HCT116 (cell line): ENCODE measurements around the gene PRIMA1.

ENCODE experiments used
- EZH2 ChIP-seq: fragments of 200-600 bp; sonication (generic); IDR thresholded peaks from 2 replicates; pipeline ENCODE4 v1.6.1; 2017; ENCODE audit warnings: antibody characterized with exemption, mixed run types
- TCF7L2 ChIP-seq: IDR thresholded peaks from 2 replicates; pipeline ENCODE4 v1.7.0; 2011; ENCODE audit warnings: borderline replicate concordance, inconsistent platforms; ENCODE audit not compliant: insufficient read depth, insufficient read length; ENCODE audit errors: extremely low read depth
- YY1 ChIP-seq: IDR thresholded peaks from 2 replicates; pipeline ENCODE4 v1.6.1; 2011; ENCODE audit warnings: low read length, low read depth, moderate library complexity, mild to moderate bottlenecking; ENCODE audit not compliant: insufficient replicate concordance; ENCODE audit errors: extremely low read depth
- ZNF274 ChIP-seq: fragments of 200-500 bp; sonication (Bioruptor generic); IDR thresholded peaks from 2 replicates; pipeline ENCODE4 v1.6.1; 2014; ENCODE audit warnings: mild to moderate bottlenecking, low read depth, low read length, inconsistent platforms
- TF ChIP-seq, protein P1 (sequence below): IDR thresholded peaks from 2 replicates; pipeline ENCODE4 v1.6.1; 2012
- TF ChIP-seq, protein P2 (sequence below), 3 experiments: fragments of 200-600 bp in 1 of 3; sonication (generic) in 1 of 3; IDR thresholded peaks in 2 of 3; conservative IDR thresholded peaks in 1 of 3; 2 replicates each; pipeline ENCODE4 v1.5.1; 2012 to 2017; ENCODE audit warnings: low read depth in 2 of 3, low read length in 2 of 3, antibody characterized with exemption in 1 of 3, borderline replicate concordance in 1 of 3, control low read depth in 1 of 3, mild to moderate bottlenecking in 1 of 3, mixed read lengths in 1 of 3, mixed run types in 1 of 3, moderate library complexity in 1 of 3; ENCODE audit not compliant: insufficient read depth in 1 of 3
- TF ChIP-seq, protein P3 (sequence below): IDR thresholded peaks from 2 replicates; pipeline ENCODE4 v1.6.1; 2012
- TF ChIP-seq, protein P4 (sequence below): IDR thresholded peaks from 2 replicates; pipeline ENCODE4 v1.6.1; 2012; ENCODE audit warnings: low read depth

DNA sequence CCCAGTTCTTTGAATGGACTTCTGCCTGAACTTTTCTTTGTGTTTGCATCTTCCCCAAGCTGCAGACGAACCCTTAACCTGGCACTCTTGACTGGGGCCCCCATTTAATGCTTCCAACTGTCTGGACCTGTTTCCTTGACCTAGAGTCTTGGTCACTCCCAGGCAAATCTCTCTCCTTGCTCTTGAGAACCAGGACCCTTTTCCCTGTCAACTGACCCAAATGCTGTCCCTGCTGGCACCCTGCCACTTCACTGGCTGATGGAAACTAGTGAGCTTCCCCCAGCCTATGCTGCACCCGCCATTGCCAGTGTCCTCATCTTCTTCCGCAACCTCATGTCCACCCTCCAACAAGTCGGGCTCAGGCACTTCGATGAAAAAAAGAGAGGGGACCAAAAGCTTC is 79.5 kb downstream of the PRIMA1 start:
- TF ChIP-seq, protein P1, sequence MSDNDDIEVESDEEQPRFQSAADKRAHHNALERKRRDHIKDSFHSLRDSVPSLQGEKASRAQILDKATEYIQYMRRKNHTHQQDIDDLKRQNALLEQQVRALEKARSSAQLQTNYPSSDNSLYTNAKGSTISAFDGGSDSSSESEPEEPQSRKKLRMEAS = no peak
- TF ChIP-seq EZH2 = no peak
- TF ChIP-seq, protein P2, sequence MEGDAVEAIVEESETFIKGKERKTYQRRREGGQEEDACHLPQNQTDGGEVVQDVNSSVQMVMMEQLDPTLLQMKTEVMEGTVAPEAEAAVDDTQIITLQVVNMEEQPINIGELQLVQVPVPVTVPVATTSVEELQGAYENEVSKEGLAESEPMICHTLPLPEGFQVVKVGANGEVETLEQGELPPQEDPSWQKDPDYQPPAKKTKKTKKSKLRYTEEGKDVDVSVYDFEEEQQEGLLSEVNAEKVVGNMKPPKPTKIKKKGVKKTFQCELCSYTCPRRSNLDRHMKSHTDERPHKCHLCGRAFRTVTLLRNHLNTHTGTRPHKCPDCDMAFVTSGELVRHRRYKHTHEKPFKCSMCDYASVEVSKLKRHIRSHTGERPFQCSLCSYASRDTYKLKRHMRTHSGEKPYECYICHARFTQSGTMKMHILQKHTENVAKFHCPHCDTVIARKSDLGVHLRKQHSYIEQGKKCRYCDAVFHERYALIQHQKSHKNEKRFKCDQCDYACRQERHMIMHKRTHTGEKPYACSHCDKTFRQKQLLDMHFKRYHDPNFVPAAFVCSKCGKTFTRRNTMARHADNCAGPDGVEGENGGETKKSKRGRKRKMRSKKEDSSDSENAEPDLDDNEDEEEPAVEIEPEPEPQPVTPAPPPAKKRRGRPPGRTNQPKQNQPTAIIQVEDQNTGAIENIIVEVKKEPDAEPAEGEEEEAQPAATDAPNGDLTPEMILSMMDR (IDR thresholded peaks at IDR 0.05 in 2 of 3, conservative IDR thresholded peaks at IDR 0.05 in 1 of 3; ENCODE audit: borderline replicate concordance in 1 of 3, insufficient read depth in 1 of 3, low read depth in 2 of 3, low read length in 2 of 3) = no peak
- TF ChIP-seq YY1 = no peak
- TF ChIP-seq, protein P3, sequence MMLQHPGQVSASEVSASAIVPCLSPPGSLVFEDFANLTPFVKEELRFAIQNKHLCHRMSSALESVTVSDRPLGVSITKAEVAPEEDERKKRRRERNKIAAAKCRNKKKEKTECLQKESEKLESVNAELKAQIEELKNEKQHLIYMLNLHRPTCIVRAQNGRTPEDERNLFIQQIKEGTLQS = no peak
- TF ChIP-seq TCF7L2 = no peak
- TF ChIP-seq ZNF274 = no peak
- TF ChIP-seq, protein P4, sequence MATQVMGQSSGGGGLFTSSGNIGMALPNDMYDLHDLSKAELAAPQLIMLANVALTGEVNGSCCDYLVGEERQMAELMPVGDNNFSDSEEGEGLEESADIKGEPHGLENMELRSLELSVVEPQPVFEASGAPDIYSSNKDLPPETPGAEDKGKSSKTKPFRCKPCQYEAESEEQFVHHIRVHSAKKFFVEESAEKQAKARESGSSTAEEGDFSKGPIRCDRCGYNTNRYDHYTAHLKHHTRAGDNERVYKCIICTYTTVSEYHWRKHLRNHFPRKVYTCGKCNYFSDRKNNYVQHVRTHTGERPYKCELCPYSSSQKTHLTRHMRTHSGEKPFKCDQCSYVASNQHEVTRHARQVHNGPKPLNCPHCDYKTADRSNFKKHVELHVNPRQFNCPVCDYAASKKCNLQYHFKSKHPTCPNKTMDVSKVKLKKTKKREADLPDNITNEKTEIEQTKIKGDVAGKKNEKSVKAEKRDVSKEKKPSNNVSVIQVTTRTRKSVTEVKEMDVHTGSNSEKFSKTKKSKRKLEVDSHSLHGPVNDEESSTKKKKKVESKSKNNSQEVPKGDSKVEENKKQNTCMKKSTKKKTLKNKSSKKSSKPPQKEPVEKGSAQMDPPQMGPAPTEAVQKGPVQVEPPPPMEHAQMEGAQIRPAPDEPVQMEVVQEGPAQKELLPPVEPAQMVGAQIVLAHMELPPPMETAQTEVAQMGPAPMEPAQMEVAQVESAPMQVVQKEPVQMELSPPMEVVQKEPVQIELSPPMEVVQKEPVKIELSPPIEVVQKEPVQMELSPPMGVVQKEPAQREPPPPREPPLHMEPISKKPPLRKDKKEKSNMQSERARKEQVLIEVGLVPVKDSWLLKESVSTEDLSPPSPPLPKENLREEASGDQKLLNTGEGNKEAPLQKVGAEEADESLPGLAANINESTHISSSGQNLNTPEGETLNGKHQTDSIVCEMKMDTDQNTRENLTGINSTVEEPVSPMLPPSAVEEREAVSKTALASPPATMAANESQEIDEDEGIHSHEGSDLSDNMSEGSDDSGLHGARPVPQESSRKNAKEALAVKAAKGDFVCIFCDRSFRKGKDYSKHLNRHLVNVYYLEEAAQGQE = no peak
